ENCODE results near the gene IRAK2. TPM values are rescaled to one million over a fixed set of nuclear protein-coding genes. Genes with fewer than 3 reads are reported as not detected.

The IRAK2 gene
- total RNA-seq, 5 donors from 2014 or later (not counting 1 experiment from before 2014, with no cell fraction given) = 2.9 to 5.0 (median 3.7) TPM

DNA sequence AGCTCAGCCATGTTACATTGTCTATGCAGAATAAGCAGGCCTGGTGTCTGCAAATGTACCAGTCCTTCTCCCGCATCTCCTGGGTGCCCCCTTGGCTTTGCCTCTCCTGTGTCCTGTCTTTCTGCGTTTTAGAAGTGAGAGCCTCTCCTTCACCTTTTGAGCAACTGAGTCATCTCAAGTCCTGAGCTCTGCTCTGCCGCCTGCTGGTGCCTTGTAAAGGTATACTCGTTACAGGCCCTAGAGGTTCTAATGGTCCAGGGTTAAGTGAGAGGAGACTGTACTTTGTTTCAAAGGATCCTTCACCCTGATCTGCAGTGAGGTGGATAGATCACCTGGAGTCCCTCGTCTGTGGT is 115.4 kb downstream of the IRAK2 start:
- Histone ChIP-seq H3K9me3 (no peaks in the 10 kb centered on the region), H3K36me3 (ENCODE audit: control insufficient read depth in 2 of 2, extremely low read depth in 1 of 2, insufficient read depth in 1 of 2, low read length in 1 of 2) (peaks cover 21 to 73% of the 10 kb centered on the region in 2 donors), H3K4me1 (ENCODE audit: control insufficient read depth in 1 of 2, extremely low read depth in 1 of 2, insufficient read depth in 2 of 2, low read length in 2 of 2) (peaks cover 3 to 29% of the 10 kb centered on the region in 2 experiments), H3K27me3 (replicated peaks in 1 of 2; ENCODE audit: control insufficient read depth in 2 of 2, extremely low read depth in 1 of 2, insufficient read depth in 2 of 2, low read length in 1 of 2) (no peaks in the 10 kb centered on the region), H3K27ac (ENCODE audit: low read length) (no peak overlapping the region), H3K4me3 (ENCODE audit: control insufficient read depth in 1 of 2, extremely low read depth in 1 of 2, low read length in 1 of 2) (no peak overlapping the region)
- H3K9me3 Mint-ChIP-seq = no peaks in the 10 kb centered on the region
- peaks cover 22 to 40% (median 37%) of the 10 kb centered on the region in 3 donors for H3K4me1 Mint-ChIP-seq
- H3K4me3 Mint-ChIP-seq = no peak overlapping the region
- CTCF ChIA-PET = interaction anchor here in 1 of 2 donors (1.2 kb wide), 1 partner anchor 16 kb away, joined by 3 read pairs; no protein-coding TSS in a partner anchor
- peak in 1 of 35 experiments; percentile 23 for DNase-seq
- ATAC-seq (replicated peaks in 1 of 4) = peak in 1 of 4 experiments; percentile 39
- peaks cover 45% of the 10 kb centered on the region for H3K36me3 Mint-ChIP-seq
- POLR2A ChIA-PET = interaction anchor here in 1 of 2 donors (0.6 kb wide), 1 partner anchor 740 kb away, joined by 4 read pairs; no protein-coding TSS in a partner anchor
- H3K27me3 Mint-ChIP-seq = no peaks in the 10 kb centered on the region
- peak overlapping the region in 1 of 2 donors; percentile 80 for H3K27ac Mint-ChIP-seq
- WGBS (ENCODE audit: insufficient coverage) = 100% methylated on average over 1 of the region's 5 CpGs

DNA sequence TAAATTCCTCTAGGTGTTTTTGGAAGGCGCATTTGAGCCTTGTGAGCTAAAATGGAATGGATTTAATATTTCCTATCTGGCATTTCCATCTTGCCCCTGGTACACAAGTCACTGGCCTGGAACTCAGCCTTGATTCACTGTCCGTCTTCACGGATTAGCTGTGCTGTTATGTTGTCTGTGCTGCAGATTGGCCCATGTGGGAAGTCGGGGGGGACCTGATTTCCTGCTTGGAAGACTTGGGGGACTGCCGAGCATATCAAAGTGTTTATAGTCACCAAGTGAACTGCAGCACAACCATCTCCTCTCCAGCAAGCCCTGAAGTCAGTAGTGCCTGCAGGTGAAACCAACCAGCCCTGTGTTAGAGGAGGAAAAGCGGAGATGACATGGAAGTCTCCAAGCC is 115.9 kb downstream of the IRAK2 start:
- no peaks in the 10 kb centered on the region for H3K27me3 ChIP-seq (replicated peaks in 1 of 2; ENCODE audit: control insufficient read depth in 2 of 2, extremely low read depth in 1 of 2, insufficient read depth in 2 of 2, low read length in 1 of 2)
- WGBS (ENCODE audit: insufficient coverage) = no CpG with 5 or more reads among the region's 6 CpGs
- Mint-ChIP-seq H3K9me3 (no peaks in the 10 kb centered on the region), H3K27ac (peak overlapping the region in 1 of 2 donors; percentile 36), H3K4me1 (peaks cover 22 to 39% (median 37%) of the 10 kb centered on the region in 3 donors), H3K36me3 (peaks cover 42% of the 10 kb centered on the region), H3K27me3 (no peaks in the 10 kb centered on the region), H3K4me3 (no peak overlapping the region)
- H3K27ac ChIP-seq (ENCODE audit: low read length) = no peak overlapping the region
- ATAC-seq (replicated peaks in 1 of 4) (no peak), DNase-seq (no peak)
- H3K36me3 ChIP-seq (ENCODE audit: control insufficient read depth in 2 of 2, extremely low read depth in 1 of 2, insufficient read depth in 1 of 2, low read length in 1 of 2) = peaks cover 21 to 73% of the 10 kb centered on the region in 2 donors
- no peaks in the 10 kb centered on the region for H3K9me3 ChIP-seq
- ChIA-PET CTCF (no interaction called here), POLR2A (no interaction called here)
- peaks cover 3 to 29% of the 10 kb centered on the region in 2 experiments for H3K4me1 ChIP-seq (ENCODE audit: control insufficient read depth in 1 of 2, extremely low read depth in 1 of 2, insufficient read depth in 2 of 2, low read length in 2 of 2)
- H3K4me3 ChIP-seq (ENCODE audit: control insufficient read depth in 1 of 2, extremely low read depth in 1 of 2, low read length in 1 of 2) = no peak overlapping the region

DNA sequence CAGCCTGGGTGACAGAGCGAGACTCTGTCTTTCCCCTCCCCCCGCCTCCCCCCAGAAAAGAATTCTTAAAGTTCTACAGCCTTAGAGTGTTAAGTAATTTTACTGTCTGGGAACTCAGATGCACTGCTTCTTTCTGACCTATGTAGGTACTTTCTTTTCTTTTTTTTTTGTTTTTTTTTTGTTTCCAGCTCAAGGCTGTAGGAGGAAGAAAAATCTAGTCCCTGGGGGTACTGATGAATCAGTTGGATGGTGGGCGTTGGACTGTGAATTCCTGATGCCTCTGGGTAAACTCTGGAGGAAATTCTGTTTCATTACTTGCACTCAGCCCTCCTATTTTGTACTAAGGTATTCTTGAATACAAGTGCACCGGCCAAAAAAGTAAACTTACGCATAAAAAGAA is 117.2 kb downstream of the IRAK2 start:
- no peak for DNase-seq
- no peak overlapping the region for H3K4me3 ChIP-seq (ENCODE audit: control insufficient read depth in 1 of 2, extremely low read depth in 1 of 2, low read length in 1 of 2)
- Mint-ChIP-seq H3K4me3 (no peak overlapping the region), H3K27me3 (no peaks in the 10 kb centered on the region), H3K4me1 (peaks cover 22 to 38% (median 37%) of the 10 kb centered on the region in 3 donors), H3K27ac (peak overlapping the region; percentile 36 to 73), H3K9me3 (no peaks in the 10 kb centered on the region), H3K36me3 (peaks cover 37% of the 10 kb centered on the region)
- H3K4me1 ChIP-seq (ENCODE audit: control insufficient read depth in 1 of 2, extremely low read depth in 1 of 2, insufficient read depth in 2 of 2, low read length in 2 of 2) = peaks cover 3 to 22% of the 10 kb centered on the region in 2 experiments
- whole genome bisulfite sequencing (ENCODE audit: insufficient coverage) = no CpG with 5 or more reads among the region's 5 CpGs
- H3K27ac ChIP-seq (ENCODE audit: low read length) = no peak overlapping the region
- CTCF ChIA-PET = interaction anchor here in 1 of 2 donors (0.7 kb wide), 1 partner anchor 11 kb away, joined by 3 read pairs; no protein-coding TSS in a partner anchor
- POLR2A ChIA-PET = interaction anchor here in 1 of 2 donors (0.6 kb wide), 1 partner anchor 17 kb away, joined by 3 read pairs; no protein-coding TSS in a partner anchor
- H3K36me3 ChIP-seq (ENCODE audit: control insufficient read depth in 2 of 2, extremely low read depth in 1 of 2, insufficient read depth in 1 of 2, low read length in 1 of 2) = peaks cover 17 to 65% of the 10 kb centered on the region in 2 donors
- no peak for ATAC-seq (replicated peaks in 1 of 4)
- H3K9me3 ChIP-seq = no peaks in the 10 kb centered on the region
- H3K27me3 ChIP-seq (replicated peaks in 1 of 2; ENCODE audit: control insufficient read depth in 2 of 2, extremely low read depth in 1 of 2, insufficient read depth in 2 of 2, low read length in 1 of 2) = no peaks in the 10 kb centered on the region

DNA sequence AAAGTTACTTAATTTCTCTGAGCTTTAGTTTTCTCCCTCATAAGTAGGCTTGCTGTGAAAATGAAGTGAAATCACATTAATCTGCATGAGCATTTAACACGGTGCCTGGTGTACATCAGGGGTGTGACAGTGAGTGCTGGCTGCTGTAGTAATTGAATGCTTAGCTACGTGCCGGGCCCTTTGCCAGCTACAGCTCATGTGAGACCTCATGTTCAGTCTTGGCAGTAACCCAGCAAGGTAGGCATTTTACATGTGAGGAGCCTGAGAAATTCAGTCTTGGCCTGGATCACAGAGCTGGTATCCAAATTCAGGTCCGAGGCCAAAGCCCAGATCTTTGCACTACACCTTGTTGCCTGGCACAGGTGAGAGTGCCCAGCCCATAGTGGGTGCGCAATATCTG is 118.9 kb downstream of the IRAK2 start:
- ATAC-seq (replicated peaks in 1 of 4) (no peak), DNase-seq (no peak)
- H3K9me3 Mint-ChIP-seq = no peaks in the 10 kb centered on the region
- H3K9me3 ChIP-seq = no peaks in the 10 kb centered on the region
- H3K4me3 ChIP-seq (ENCODE audit: control insufficient read depth in 1 of 2, extremely low read depth in 1 of 2, low read length in 1 of 2) = no peak overlapping the region
- 98% methylated on average over 5 of the region's 5 CpGs for WGBS (ENCODE audit: insufficient coverage)
- no peaks in the 10 kb centered on the region for H3K27me3 Mint-ChIP-seq
- H3K4me1 ChIP-seq (ENCODE audit: control insufficient read depth in 1 of 2, extremely low read depth in 1 of 2, insufficient read depth in 2 of 2, low read length in 2 of 2) = peaks cover 3 to 18% of the 10 kb centered on the region in 2 experiments
- peaks cover 22 to 36% (median 29%) of the 10 kb centered on the region in 3 donors for H3K4me1 Mint-ChIP-seq
- no peaks in the 10 kb centered on the region for H3K27me3 ChIP-seq (replicated peaks in 1 of 2; ENCODE audit: control insufficient read depth in 2 of 2, extremely low read depth in 1 of 2, insufficient read depth in 2 of 2, low read length in 1 of 2)
- H3K36me3 ChIP-seq (ENCODE audit: control insufficient read depth in 2 of 2, extremely low read depth in 1 of 2, insufficient read depth in 1 of 2, low read length in 1 of 2) = peaks cover 14 to 57% of the 10 kb centered on the region in 2 donors
- POLR2A ChIA-PET = interaction anchor here in 1 of 2 donors (0.6 kb wide), 1 partner anchor 23 kb away, joined by 3 read pairs; no protein-coding TSS in a partner anchor
- peaks cover 29% of the 10 kb centered on the region for H3K36me3 Mint-ChIP-seq
- CTCF ChIA-PET = interaction anchor here in 1 of 2 donors (0.6 to 0.7 kb wide), 2 partner anchors 37 to 273 kb away, joined by 3 read pairs; partner anchors contain the start of gene SEC13
- H3K27ac Mint-ChIP-seq = peak overlapping the region; percentile 52 to 77
- H3K4me3 Mint-ChIP-seq = no peak overlapping the region
- H3K27ac ChIP-seq (ENCODE audit: low read length) = no peak overlapping the region

DNA sequence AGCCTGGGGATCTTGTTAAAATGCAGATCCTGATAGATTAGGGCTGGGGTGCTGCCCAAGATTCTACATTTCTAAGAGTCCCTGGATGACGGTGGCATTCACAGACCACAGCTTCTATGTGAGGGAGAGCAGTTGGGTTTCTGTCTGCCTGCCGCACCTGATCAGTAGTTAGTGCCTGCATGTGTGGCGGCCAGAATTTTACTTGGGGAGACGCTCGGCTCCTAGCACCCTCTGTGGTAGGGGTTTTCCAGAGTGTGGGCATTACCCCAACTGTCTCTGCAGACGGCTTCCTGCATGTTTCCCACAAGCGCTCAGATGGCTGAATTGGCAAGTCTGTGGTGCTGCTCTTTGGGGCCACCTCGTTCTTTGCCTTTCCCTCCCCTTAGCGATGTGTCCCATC is 119.8 kb downstream of the IRAK2 start:
- no peaks in the 10 kb centered on the region for H3K9me3 Mint-ChIP-seq
- Histone ChIP-seq H3K27ac (ENCODE audit: low read length) (no peak overlapping the region), H3K27me3 (replicated peaks in 1 of 2; ENCODE audit: control insufficient read depth in 2 of 2, extremely low read depth in 1 of 2, insufficient read depth in 2 of 2, low read length in 1 of 2) (no peaks in the 10 kb centered on the region), H3K4me1 (ENCODE audit: control insufficient read depth in 1 of 2, extremely low read depth in 1 of 2, insufficient read depth in 2 of 2, low read length in 2 of 2) (peaks cover 3 to 18% of the 10 kb centered on the region in 2 experiments), H3K9me3 (no peaks in the 10 kb centered on the region), H3K4me3 (ENCODE audit: control insufficient read depth in 1 of 2, extremely low read depth in 1 of 2, low read length in 1 of 2) (no peak overlapping the region), H3K36me3 (ENCODE audit: control insufficient read depth in 2 of 2, extremely low read depth in 1 of 2, insufficient read depth in 1 of 2, low read length in 1 of 2) (peaks cover 16 to 57% of the 10 kb centered on the region in 2 donors)
- peaks cover 22 to 36% (median 29%) of the 10 kb centered on the region in 3 donors for H3K4me1 Mint-ChIP-seq
- ChIA-PET CTCF (interaction anchor here in 1 of 2 donors (0.9 kb wide), 1 partner anchor 10 kb away, joined by 3 read pairs; no protein-coding TSS in a partner anchor), POLR2A (no interaction called here)
- no peaks in the 10 kb centered on the region for H3K27me3 Mint-ChIP-seq
- ATAC-seq (replicated peaks in 1 of 4) = peak; percentile 19 to 95 (median 38)
- WGBS (ENCODE audit: insufficient coverage) = 11% methylated on average over 8 of the region's 9 CpGs
- peak overlapping the region; percentile 77 to 80 for H3K27ac Mint-ChIP-seq
- peaks cover 24% of the 10 kb centered on the region for H3K36me3 Mint-ChIP-seq
- no peak overlapping the region for H3K4me3 Mint-ChIP-seq
- peak in 32 of 35 experiments; percentile 10 to 82 (median 41) for DNase-seq

DNA sequence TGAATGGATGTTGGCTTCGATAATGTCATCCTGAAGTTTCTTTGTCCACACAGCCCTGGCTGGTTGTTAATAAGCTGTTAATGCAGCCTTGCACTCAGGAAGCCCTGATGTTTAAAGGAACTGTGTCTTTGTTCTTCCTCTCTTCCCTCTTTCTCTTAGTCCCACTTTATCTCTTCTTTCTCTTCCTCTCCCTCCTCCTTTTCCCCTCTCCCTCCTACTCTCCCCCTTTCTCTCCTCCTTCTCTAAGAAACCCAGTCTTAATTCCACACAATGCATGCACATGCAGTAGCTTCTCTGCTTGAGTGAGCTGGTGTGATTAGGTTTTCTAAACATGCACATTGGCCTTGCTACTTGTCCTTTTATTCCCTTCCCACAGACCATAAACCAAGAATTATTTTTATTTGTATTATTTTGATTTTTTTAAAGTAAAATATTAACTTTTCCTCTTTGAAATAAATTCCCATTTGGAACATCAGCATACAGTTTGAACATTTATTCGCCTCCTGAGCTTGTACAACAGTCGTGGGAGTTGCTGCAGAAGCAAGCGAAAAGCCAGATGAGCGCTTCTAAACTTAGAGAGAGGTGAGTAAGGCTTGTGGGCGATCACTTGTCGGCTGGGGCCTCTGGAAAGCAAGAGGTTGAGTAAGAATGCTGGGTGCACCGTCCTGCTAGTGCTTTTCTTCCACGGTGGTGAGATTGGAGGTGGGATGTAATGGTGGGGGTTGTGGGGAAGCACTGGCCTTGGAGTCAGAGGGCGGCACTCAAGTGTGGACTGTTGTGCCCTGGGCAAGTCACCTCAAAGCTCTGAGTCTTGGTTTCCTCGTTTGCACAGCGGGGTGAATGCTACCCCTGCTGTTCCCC is 120.8 kb downstream of the IRAK2 start:
- peaks cover 18% of the 10 kb centered on the region for H3K36me3 Mint-ChIP-seq
- DNase-seq (no peak), ATAC-seq (replicated peaks in 1 of 4) (no peak)
- Histone ChIP-seq H3K4me3 (ENCODE audit: control insufficient read depth in 1 of 2, extremely low read depth in 1 of 2, low read length in 1 of 2) (no peak overlapping the region), H3K27ac (ENCODE audit: low read length) (no peak overlapping the region), H3K36me3 (ENCODE audit: control insufficient read depth in 2 of 2, extremely low read depth in 1 of 2, insufficient read depth in 1 of 2, low read length in 1 of 2) (peaks cover 19 to 50% of the 10 kb centered on the region in 2 donors), H3K27me3 (replicated peaks in 1 of 2; ENCODE audit: control insufficient read depth in 2 of 2, extremely low read depth in 1 of 2, insufficient read depth in 2 of 2, low read length in 1 of 2) (no peaks in the 10 kb centered on the region), H3K4me1 (ENCODE audit: control insufficient read depth in 1 of 2, extremely low read depth in 1 of 2, insufficient read depth in 2 of 2, low read length in 2 of 2) (peaks cover 3 to 18% of the 10 kb centered on the region in 2 experiments), H3K9me3 (no peaks in the 10 kb centered on the region)
- no peaks in the 10 kb centered on the region for H3K9me3 Mint-ChIP-seq
- no peak overlapping the region for H3K4me3 Mint-ChIP-seq
- ChIA-PET CTCF (interaction anchor here in 1 of 2 donors (0.9 to 2.4 kb wide), 5 partner anchors 11 to 352 kb away, joined by 3 to 16 read pairs (median 3); partner anchors contain the start of gene CRELD1), POLR2A (interaction anchor here (0.6 to 1.0 kb wide), 3 partner anchors 94 to 513 kb away, joined by 3 to 9 read pairs (median 3); no protein-coding TSS in a partner anchor)
- peak overlapping the region; percentile 77 to 80 for H3K27ac Mint-ChIP-seq
- H3K27me3 Mint-ChIP-seq = no peaks in the 10 kb centered on the region
- H3K4me1 Mint-ChIP-seq = peaks cover 22 to 35% (median 25%) of the 10 kb centered on the region in 3 donors
- WGBS (ENCODE audit: insufficient coverage) = 74% methylated on average over 8 of the region's 12 CpGs
